ENCODE measurements around the gene PPT1. TPM values are rescaled to one million over a fixed set of nuclear protein-coding genes. Genes with fewer than 3 reads are reported as not detected.

Gene PPT1
- total and polyA plus RNA-seq, 2 of the 13 experiments (the other 11 are each of a cell fraction or from before 2014, with no cell fraction given) = 129 TPM

GRCh38 chr1:40039757-40040510, 57.1 kb downstream of the PPT1 start (continued):
- TF ChIP-seq ATF5 (CRISPR knock-in tag; IDR thresholded peaks at IDR 0.05; ENCODE audit: low read depth) (no peak), MAFK (conservative IDR thresholded peaks at IDR 0.05 in 1 of 2, IDR thresholded peaks at IDR 0.05 in 1 of 2; ENCODE audit: low read length in 2 of 2) (no peak), HNF4G (IDR thresholded peaks at IDR 0.05; ENCODE audit: borderline replicate concordance, low read depth, low read length) (0 out of 2 replicates have a peak, but pooled peaks have one; percentile 12), HNF4G (CRISPR knock-in tag; IDR thresholded peaks at IDR 0.05; ENCODE audit: borderline replicate concordance, low read depth) (no peak), NRL (CRISPR knock-in tag; IDR thresholded peaks at IDR 0.05; ENCODE audit: borderline replicate concordance) (peak; percentile 81), NAIF1 (CRISPR knock-in tag; IDR thresholded peaks at IDR 0.05; ENCODE audit: borderline replicate concordance) (no peak), MTF1 (CRISPR knock-in tag; IDR thresholded peaks at IDR 0.05) (no peak), HNRNPK (IDR thresholded peaks at IDR 0.05; ENCODE audit: low read depth, low read length, poor library complexity, severe bottlenecking) (no peak), BCL3 (CRISPR knock-in tag; IDR thresholded peaks at IDR 0.05) (0 out of 2 replicates have a peak, but pooled peaks have one; percentile 44), AGO1 (IDR thresholded peaks at IDR 0.05; ENCODE audit: low read depth, low read length, poor library complexity, severe bottlenecking) (no peak), ELF4 (CRISPR knock-in tag; IDR thresholded peaks at IDR 0.05; ENCODE audit: borderline replicate concordance) (peak; percentile 57; the same call in 1 of the 2 replicates), THYN1 (CRISPR knock-in tag; IDR thresholded peaks at IDR 0.05; ENCODE audit: borderline replicate concordance, low read depth) (no peak), ZNF782 (CRISPR knock-in tag; IDR thresholded peaks at IDR 0.05; ENCODE audit: borderline replicate concordance) (peak; percentile 72; the same call in 1 of the 2 replicates), TIGD3 (CRISPR knock-in tag; IDR thresholded peaks at IDR 0.05; ENCODE audit: borderline replicate concordance) (no peak), MAF1 (CRISPR knock-in tag; IDR thresholded peaks at IDR 0.05; ENCODE audit: borderline replicate concordance) (no peak; the same call in 1 of the 2 replicates), EZH2 (conservative IDR thresholded peaks at IDR 0.05; ENCODE audit: low read depth, low read length) (no peak), BHLHE40 (IDR thresholded peaks at IDR 0.05; ENCODE audit: low read length) (no peak), ARNT (IDR thresholded peaks at IDR 0.05) (no peak), ERF (CRISPR knock-in tag; IDR thresholded peaks at IDR 0.05) (no peak), KLF15 (CRISPR knock-in tag; IDR thresholded peaks at IDR 0.05; ENCODE audit: borderline replicate concordance) (no peak), ZFP36L2 (CRISPR knock-in tag; IDR thresholded peaks at IDR 0.05) (no peak), PRMT3 (CRISPR knock-in tag; IDR thresholded peaks at IDR 0.05; ENCODE audit: borderline replicate concordance, low read depth) (no peak), ZNF414 (CRISPR knock-in tag; IDR thresholded peaks at IDR 0.05) (peak; percentile 12), MEIS2 (CRISPR knock-in tag; IDR thresholded peaks at IDR 0.05) (peak; percentile 8; the same call in 1 of the 2 replicates), FOXK2 (IDR thresholded peaks at IDR 0.05) (no peak)
- TF ChIP-seq, protein P1, sequence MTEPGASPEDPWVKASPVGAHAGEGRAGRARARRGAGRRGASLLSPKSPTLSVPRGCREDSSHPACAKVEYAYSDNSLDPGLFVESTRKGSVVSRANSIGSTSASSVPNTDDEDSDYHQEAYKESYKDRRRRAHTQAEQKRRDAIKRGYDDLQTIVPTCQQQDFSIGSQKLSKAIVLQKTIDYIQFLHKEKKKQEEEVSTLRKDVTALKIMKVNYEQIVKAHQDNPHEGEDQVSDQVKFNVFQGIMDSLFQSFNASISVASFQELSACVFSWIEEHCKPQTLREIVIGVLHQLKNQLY (CRISPR knock-in tag; IDR thresholded peaks at IDR 0.05) = no peak
